ENCODE results near the gene MAGI1.

DNA sequence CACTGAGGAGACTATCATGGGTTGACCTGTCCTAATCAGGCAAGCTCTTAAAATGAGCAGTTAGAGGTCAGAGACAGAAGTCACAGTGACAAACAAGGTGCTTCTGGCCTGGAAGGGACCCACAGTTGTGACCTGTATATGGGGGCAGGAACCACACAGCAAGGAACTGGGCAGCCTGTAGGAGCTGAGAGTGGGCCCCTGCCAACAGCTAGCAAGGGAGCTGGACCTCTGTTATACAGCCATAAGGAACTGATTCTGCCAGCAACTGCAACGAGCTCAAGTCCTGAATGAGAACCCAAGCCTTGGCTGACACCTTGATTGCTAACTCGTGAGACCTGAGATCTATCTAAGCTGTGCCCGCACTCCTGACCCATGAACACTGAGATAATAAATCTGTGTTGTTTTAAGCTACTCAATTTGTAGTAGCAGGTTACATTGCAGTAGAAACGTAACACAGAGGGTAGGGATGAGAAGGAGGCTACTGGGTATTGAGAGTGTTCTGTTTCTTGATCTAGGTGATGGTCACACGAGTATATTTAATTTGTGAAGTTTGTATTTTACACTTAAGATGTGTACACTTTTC lies 44.5 kb upstream of the MAGI1 start:
- TF ChIP-seq, protein P1, sequence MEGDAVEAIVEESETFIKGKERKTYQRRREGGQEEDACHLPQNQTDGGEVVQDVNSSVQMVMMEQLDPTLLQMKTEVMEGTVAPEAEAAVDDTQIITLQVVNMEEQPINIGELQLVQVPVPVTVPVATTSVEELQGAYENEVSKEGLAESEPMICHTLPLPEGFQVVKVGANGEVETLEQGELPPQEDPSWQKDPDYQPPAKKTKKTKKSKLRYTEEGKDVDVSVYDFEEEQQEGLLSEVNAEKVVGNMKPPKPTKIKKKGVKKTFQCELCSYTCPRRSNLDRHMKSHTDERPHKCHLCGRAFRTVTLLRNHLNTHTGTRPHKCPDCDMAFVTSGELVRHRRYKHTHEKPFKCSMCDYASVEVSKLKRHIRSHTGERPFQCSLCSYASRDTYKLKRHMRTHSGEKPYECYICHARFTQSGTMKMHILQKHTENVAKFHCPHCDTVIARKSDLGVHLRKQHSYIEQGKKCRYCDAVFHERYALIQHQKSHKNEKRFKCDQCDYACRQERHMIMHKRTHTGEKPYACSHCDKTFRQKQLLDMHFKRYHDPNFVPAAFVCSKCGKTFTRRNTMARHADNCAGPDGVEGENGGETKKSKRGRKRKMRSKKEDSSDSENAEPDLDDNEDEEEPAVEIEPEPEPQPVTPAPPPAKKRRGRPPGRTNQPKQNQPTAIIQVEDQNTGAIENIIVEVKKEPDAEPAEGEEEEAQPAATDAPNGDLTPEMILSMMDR (conservative IDR thresholded peaks at IDR 0.05; ENCODE audit: low read length), result no peak
- TF ChIP-seq EZH2phosphoT487 (IDR thresholded peaks at IDR 0.05; ENCODE audit: borderline replicate concordance), result no peak

Measured in Loucy (cell line).